ENCODE measurements around the gene RFXANK.
A peak's percentile ranks its signal among the peaks of the same experiment; 100 is the strongest.

The RFXANK gene

DNA sequence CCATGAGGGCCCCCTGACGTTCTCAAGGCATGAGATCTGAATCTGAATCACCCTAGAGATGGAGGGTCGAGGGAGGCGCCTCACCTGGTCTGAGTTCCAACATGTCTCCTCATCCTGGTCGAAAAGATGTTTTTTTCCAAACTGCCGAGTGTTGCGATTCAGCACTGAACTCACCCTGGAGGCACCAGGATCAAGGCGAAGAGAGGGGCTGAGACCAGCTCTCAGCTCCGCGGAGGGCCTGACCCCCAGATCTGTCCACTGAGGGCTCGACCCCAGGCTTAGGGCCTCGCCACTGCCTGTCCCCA, 10.6 kb downstream of the RFXANK start:
- TF ChIP-seq, protein P1, sequence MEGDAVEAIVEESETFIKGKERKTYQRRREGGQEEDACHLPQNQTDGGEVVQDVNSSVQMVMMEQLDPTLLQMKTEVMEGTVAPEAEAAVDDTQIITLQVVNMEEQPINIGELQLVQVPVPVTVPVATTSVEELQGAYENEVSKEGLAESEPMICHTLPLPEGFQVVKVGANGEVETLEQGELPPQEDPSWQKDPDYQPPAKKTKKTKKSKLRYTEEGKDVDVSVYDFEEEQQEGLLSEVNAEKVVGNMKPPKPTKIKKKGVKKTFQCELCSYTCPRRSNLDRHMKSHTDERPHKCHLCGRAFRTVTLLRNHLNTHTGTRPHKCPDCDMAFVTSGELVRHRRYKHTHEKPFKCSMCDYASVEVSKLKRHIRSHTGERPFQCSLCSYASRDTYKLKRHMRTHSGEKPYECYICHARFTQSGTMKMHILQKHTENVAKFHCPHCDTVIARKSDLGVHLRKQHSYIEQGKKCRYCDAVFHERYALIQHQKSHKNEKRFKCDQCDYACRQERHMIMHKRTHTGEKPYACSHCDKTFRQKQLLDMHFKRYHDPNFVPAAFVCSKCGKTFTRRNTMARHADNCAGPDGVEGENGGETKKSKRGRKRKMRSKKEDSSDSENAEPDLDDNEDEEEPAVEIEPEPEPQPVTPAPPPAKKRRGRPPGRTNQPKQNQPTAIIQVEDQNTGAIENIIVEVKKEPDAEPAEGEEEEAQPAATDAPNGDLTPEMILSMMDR (conservative IDR thresholded peaks at IDR 0.05; ENCODE audit: low read length): no peak
- no peak for TF ChIP-seq EZH2phosphoT487 (IDR thresholded peaks at IDR 0.05; ENCODE audit: borderline replicate concordance)
- Histone ChIP-seq H3K9ac (ENCODE audit: low read depth, low read length, poor library complexity, severe bottlenecking) (peak overlapping the region; percentile 84), H3K9me3 (ENCODE audit: insufficient read depth, low read depth, low read length) (no peaks in the 10 kb centered on the region), H2AFZ (ENCODE audit: low read length) (peak overlapping the region; percentile 80; the same call in 1 of the 2 replicates), H3K9me2 (replicated peaks; ENCODE audit: low read depth, low read length) (no peaks in the 10 kb centered on the region), H3K4me3 (ENCODE audit: low read length, poor library complexity, severe bottlenecking) (peak overlapping the region; percentile 83), H3F3A (ENCODE audit: low read depth) (no peaks in the 10 kb centered on the region), H3K27me3 (ENCODE audit: insufficient read depth, low read length, poor library complexity, severe bottlenecking) (no peaks in the 10 kb centered on the region), H3K36me3 (ENCODE audit: insufficient read depth, low read length) (peaks cover 11% of the 10 kb centered on the region; the same call in 1 of the 2 replicates), H3K4me1 (ENCODE audit: insufficient read depth, low read length, poor library complexity, severe bottlenecking) (peaks cover 6% of the 10 kb centered on the region), H3K4me2 (ENCODE audit: low read depth, low read length, poor library complexity, severe bottlenecking) (peak overlapping the region; percentile 92), H3K79me2 (ENCODE audit: insufficient read depth, low read length) (peaks cover 20% of the 10 kb centered on the region), H4K20me1 (ENCODE audit: insufficient read depth, low read length, poor library complexity, severe bottlenecking) (no peaks in the 10 kb centered on the region)

DNA sequence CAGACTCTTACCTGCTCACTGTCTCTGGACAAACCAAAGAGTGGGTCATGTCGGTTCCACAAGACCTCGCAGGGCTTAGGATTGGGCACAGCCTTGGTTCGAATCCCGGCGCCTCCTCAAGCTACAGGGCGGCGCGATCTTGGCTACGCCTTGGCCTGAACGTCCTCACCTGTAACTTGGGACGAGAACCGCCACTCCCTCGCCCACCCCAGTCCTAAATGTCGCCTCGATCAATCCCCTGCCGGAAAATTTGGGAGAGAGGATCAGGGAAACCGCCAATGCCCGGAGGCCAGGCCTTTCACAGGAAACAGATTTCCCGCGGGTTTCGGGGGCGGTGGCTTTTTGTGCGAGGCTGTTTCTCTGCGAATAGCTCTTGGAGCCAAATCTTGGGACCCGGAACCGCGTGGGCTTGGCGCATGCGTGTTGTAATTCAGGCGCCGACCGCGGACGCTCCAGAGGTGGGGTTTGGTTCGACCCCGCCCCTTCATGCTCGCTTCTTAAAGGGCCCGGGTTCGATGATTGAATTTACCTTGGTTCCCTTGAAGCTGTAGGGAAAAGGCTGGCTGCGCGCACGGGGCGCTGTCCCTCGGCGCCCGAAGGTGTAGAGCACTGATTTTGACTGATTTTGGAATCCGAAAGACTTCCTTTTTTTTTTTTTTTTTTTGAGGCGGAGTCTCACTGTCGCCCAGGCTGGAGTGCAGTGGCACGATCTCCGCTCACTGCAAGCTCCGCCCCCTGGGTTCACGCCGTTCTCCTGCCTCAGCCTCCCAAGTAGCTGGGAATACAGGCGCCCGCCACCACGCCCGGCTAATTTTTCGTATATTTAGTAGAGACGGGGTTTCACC, 11.2 kb downstream of the RFXANK start, which contains the start of gene NR2C2AP:
NR2C2AP (minus strand) TSS at position 403 of the 845 bp plus-strand sequence; CDS start at position 49, 354 bp downstream.
- Histone ChIP-seq H3K4me1 (ENCODE audit: insufficient read depth, low read length, poor library complexity, severe bottlenecking) (peaks cover 6% of the 10 kb centered on the region), H3K9me2 (replicated peaks; ENCODE audit: low read depth, low read length) (no peaks in the 10 kb centered on the region)

DNA sequence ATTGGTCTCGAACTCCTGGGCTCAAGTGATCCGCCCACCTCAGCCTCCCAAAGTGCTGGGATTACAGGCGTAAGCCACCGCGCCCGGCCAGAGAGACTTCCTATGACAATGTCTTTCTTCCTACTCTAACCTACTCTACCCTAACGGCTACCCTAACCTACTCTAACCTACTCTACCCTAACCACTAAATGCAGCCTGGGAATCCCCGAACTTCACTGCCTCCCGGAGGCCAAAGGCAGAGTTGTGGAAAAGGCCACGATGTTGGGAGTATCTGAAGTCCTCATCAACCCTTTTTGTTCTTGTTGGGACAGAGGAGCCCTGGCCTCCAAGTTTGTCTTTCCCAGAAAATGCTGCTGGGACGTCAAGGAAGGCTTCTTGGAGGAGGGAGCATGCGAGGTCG, 12.1 kb downstream of the RFXANK start:
- H3K36me3 ChIP-seq (ENCODE audit: insufficient read depth, low read length): peaks cover 6% of the 10 kb centered on the region; the same call in 1 of the 2 replicates
- no peak overlapping the region for H3K9ac ChIP-seq (ENCODE audit: low read depth, low read length, poor library complexity, severe bottlenecking)
- no peak for TF ChIP-seq EZH2phosphoT487 (IDR thresholded peaks at IDR 0.05; ENCODE audit: borderline replicate concordance)
- TF ChIP-seq, protein P1 (conservative IDR thresholded peaks at IDR 0.05; ENCODE audit: low read length): no peak; the same call in 1 of the 2 replicates
- peaks cover 20% of the 10 kb centered on the region for H3K79me2 ChIP-seq (ENCODE audit: insufficient read depth, low read length)
- no peak overlapping the region for H2AFZ ChIP-seq (ENCODE audit: low read length)
- H3K4me2 ChIP-seq (ENCODE audit: low read depth, low read length, poor library complexity, severe bottlenecking): no peak overlapping the region
- H3K9me3 ChIP-seq (ENCODE audit: insufficient read depth, low read depth, low read length): no peaks in the 10 kb centered on the region
- no peaks in the 10 kb centered on the region for H4K20me1 ChIP-seq (ENCODE audit: insufficient read depth, low read length, poor library complexity, severe bottlenecking)
- H3K9me2 ChIP-seq (replicated peaks; ENCODE audit: low read depth, low read length): no peaks in the 10 kb centered on the region
- H3K4me1 ChIP-seq (ENCODE audit: insufficient read depth, low read length, poor library complexity, severe bottlenecking): peaks cover 6% of the 10 kb centered on the region
- H3F3A ChIP-seq (ENCODE audit: low read depth): no peaks in the 10 kb centered on the region
- no peaks in the 10 kb centered on the region for H3K27me3 ChIP-seq (ENCODE audit: insufficient read depth, low read length, poor library complexity, severe bottlenecking)
- H3K4me3 ChIP-seq (ENCODE audit: low read length, poor library complexity, severe bottlenecking): no peak overlapping the region

More for the DNA sequence above, 11.2 kb downstream of the RFXANK start, which contains the start of gene NR2C2AP:
- TF ChIP-seq, protein P1 (conservative IDR thresholded peaks at IDR 0.05; ENCODE audit: low read length): no peak
- no peak for TF ChIP-seq EZH2phosphoT487 (IDR thresholded peaks at IDR 0.05; ENCODE audit: borderline replicate concordance)
- H3K79me2 ChIP-seq (ENCODE audit: insufficient read depth, low read length): peaks cover 20% of the 10 kb centered on the region
- peaks cover 11% of the 10 kb centered on the region; the same call in 1 of the 2 replicates for H3K36me3 ChIP-seq (ENCODE audit: insufficient read depth, low read length)
- peak within 1 kb of the TSS; percentile 92 for H3K4me2 ChIP-seq (ENCODE audit: low read depth, low read length, poor library complexity, severe bottlenecking)
- H3K9ac ChIP-seq (ENCODE audit: low read depth, low read length, poor library complexity, severe bottlenecking): peak within 1 kb of the TSS; percentile 84
- no peaks in the 10 kb centered on the region for H3F3A ChIP-seq (ENCODE audit: low read depth)
- H3K27me3 ChIP-seq (ENCODE audit: insufficient read depth, low read length, poor library complexity, severe bottlenecking): no peaks in the 10 kb centered on the region
- H3K4me3 ChIP-seq (ENCODE audit: low read length, poor library complexity, severe bottlenecking): peak within 1 kb of the TSS; percentile 83
- no peaks in the 10 kb centered on the region for H4K20me1 ChIP-seq (ENCODE audit: insufficient read depth, low read length, poor library complexity, severe bottlenecking)
- peak within 1 kb of the TSS; percentile 80 for H2AFZ ChIP-seq (ENCODE audit: low read length)
- H3K9me3 ChIP-seq (ENCODE audit: insufficient read depth, low read depth, low read length): no peaks in the 10 kb centered on the region

Measured in Loucy (cell line).